ENCODE results near the gene MS4A18.
"Not testable (repeated sequence)": the region's sequence is repeated elsewhere in the genome, so short reads cannot be mapped to it uniquely, and the experiment has no call there.

MS4A18 gene

DNA sequence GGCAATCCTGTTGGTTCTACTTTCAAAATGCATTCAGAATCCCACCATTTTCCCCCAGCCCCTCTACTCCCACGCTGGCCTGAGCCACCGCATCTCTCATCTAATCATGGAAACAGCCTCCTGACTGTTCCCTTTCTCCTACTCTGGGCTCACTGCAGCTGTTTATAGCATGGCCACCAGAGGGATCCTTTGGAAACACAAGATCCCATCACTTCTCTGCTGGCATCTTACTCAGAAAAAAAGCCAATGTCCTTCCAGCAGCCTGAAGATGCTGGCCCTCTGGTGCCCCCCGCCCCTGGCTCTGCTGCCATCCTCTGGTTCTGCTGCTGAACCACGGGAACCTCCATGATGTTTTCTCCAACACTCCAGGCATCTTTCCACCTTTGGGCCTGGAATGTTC is 14.0 kb upstream of the MS4A18 start:
- no peak overlapping the region for H3K4me3 ChIP-seq (ENCODE audit: low read depth, low read length)
- TF ChIP-seq, protein P1, sequence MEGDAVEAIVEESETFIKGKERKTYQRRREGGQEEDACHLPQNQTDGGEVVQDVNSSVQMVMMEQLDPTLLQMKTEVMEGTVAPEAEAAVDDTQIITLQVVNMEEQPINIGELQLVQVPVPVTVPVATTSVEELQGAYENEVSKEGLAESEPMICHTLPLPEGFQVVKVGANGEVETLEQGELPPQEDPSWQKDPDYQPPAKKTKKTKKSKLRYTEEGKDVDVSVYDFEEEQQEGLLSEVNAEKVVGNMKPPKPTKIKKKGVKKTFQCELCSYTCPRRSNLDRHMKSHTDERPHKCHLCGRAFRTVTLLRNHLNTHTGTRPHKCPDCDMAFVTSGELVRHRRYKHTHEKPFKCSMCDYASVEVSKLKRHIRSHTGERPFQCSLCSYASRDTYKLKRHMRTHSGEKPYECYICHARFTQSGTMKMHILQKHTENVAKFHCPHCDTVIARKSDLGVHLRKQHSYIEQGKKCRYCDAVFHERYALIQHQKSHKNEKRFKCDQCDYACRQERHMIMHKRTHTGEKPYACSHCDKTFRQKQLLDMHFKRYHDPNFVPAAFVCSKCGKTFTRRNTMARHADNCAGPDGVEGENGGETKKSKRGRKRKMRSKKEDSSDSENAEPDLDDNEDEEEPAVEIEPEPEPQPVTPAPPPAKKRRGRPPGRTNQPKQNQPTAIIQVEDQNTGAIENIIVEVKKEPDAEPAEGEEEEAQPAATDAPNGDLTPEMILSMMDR (IDR thresholded peaks at IDR 0.05; ENCODE audit: insufficient read depth, low read length, missing control alignments), result no peak
- no peak for DNase-seq (ENCODE audit: low read depth, low spot score)
- CTCF ChIA-PET, result no interaction called here
- POLR2A ChIA-PET, result no interaction called here

DNA sequence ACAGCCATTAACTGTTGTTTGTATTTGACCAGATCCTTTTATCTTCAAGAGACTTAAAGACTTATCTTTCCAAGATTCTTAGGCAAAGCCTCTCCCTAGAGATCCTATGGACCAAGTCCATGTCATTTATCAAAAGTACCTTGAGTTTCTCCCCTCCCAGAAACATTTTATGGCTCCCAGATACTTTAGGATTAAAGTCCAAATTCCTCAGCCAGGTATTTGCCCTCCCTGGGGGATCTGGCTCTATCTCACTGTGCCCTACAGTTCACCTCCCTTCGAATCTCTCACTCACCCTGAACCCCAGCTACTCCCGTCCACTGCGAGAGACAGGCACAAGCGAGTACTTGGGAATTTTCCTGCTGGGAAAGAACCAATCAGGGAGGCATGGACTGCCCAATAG is 13.2 kb upstream of the MS4A18 start:
- TF ChIP-seq, protein P1 (IDR thresholded peaks at IDR 0.05; ENCODE audit: insufficient read depth, low read length, missing control alignments), result no peak
- DNase-seq (ENCODE audit: low read depth, low spot score), result no peak
- ChIA-PET POLR2A (no interaction called here), CTCF (no interaction called here)
- no peak overlapping the region for H3K4me3 ChIP-seq (ENCODE audit: low read depth, low read length)

DNA sequence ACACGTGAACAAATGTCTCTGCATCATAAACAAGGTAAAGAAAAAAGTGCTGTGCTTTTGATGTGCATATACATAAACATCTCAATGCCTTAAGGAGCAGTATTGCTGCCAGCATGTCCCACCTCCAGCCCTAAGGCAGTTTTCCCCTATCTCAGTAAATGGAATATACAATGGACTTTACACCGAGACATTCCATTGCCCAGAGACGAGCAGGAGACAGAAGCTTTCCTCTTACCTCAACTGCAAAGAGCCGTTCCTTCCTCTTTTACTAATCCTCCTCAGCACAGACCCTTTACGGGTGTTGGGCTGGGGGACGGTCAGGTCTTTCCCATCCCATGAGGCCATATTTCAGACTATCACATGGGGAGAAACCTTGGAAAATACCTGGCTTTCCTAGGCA is 11.1 kb upstream of the MS4A18 start:
- DNase-seq (ENCODE audit: low read depth, low spot score); POLR2A ChIA-PET; CTCF ChIA-PET: not testable (repeated sequence)

DNA sequence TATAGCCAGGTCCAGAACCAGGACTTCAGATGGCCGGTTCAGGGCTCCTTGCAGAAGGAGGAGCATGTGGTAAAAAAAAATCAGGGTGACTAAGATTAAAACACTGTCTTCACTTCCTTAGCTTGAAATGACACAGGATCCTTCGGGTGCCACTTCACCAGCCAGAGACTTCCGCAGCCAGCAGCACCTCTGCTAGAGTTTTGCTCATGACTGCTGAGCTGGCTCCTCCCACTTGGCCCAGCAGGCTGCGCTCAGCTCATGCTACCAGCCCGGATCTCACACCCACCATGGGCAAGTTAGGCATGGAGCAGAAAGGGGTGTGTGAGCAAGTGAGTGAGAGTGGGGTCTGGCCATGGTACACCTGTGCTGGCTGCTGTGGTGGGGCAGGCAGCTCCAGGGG is 6.6 kb upstream of the MS4A18 start:
- no peak overlapping the region for H3K4me3 ChIP-seq (ENCODE audit: low read depth, low read length)
- ChIA-PET POLR2A (no interaction called here), CTCF (no interaction called here)
- DNase-seq (ENCODE audit: low read depth, low spot score), result no peak
- TF ChIP-seq, protein P1 (IDR thresholded peaks at IDR 0.05; ENCODE audit: insufficient read depth, low read length, missing control alignments), result no peak

More for the DNA sequence above, 11.1 kb upstream of the MS4A18 start:
- not testable (repeated sequence) for H3K4me3 ChIP-seq (ENCODE audit: low read depth, low read length)

DNA sequence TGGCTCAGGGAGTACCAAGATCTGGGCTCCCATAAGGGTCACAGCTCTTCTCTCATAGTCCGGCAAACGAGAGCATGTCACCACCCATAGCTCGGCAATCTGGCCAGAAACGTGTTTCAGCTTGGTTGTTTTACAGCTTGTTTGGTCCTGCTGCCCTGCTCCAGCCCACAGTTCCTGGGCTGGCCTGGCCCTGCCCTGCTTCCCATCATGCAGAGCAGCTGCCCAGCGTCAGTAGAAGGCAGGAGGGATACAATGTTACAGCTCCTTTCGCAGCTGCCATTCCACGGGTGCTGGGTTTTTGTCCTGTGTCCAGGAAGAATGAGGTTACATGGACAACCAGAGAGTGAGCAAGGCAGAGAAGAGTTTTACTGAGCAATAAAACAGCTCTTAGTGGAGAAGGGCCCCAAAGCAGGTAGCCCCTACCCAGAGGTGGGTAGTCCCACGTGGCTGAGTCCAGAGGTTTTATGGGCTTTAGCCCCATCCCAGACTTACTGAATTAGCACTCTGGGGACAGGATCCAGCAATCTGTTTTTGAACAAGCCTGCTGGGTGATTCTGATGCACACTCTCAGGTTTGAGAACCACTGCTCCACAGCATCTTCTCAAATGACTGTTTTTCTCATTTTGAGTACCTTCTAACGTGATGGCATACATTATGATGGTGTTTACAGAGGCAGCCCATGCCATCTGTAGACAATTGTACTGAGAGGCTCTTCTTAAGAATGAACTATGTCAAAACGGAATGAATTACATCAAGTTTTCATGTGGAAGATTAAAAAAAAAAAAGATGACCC is 5.8 kb upstream of the MS4A18 start:
- H3K4me3 ChIP-seq (ENCODE audit: low read depth, low read length), result no peak overlapping the region
- DNase-seq (ENCODE audit: low read depth, low spot score), result no peak
- TF ChIP-seq, protein P1 (IDR thresholded peaks at IDR 0.05; ENCODE audit: insufficient read depth, low read length, missing control alignments), result no peak
- POLR2A ChIA-PET, result no interaction called here
- CTCF ChIA-PET, result no interaction called here

DNA sequence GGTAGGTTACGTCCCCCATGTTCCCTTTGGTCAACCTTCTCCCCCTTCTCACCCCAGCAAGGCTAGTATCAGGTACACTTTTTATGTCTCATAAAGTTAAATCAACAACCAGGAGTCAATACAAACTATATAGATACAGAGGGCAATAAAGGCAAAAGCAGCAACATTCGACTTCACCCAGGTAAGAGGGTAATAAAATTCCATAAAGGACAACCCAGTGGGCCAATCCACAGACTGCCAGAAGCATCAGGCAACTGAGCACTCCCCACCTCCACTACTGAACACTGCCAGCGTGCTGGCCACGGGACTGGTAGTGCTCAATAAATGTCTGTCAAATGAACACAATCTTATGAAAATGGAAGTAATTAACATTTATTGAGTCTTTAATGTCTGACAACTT is 5.1 kb upstream of the MS4A18 start:
- POLR2A ChIA-PET, result no interaction called here
- DNase-seq (ENCODE audit: low read depth, low spot score), result no peak
- TF ChIP-seq, protein P1 (IDR thresholded peaks at IDR 0.05; ENCODE audit: insufficient read depth, low read length, missing control alignments), result no peak
- CTCF ChIA-PET, result no interaction called here
- no peak overlapping the region for H3K4me3 ChIP-seq (ENCODE audit: low read depth, low read length)

DNA sequence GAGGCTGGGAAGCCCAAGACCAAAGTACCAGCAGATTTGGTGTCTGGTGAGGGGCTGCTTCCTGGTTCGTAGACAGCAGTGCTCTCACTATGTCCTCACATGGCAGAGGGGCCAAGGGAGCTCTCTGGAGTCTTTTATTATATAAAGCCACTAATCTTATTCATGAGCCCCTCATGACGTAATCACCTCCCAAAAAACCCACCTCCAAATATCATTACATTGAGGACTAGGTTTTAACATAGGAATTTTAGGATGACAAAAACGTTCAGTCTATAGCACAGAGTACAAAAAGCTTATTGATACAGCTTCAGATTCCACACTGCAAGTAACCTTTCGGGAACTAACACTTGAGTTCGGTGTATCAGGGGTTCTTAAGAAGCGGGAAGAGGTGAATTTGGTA is 4.1 kb upstream of the MS4A18 start:
- no peak overlapping the region for H3K4me3 ChIP-seq (ENCODE audit: low read depth, low read length)
- no peak for DNase-seq (ENCODE audit: low read depth, low spot score)
- ChIA-PET CTCF (no interaction called here), POLR2A (no interaction called here)
- TF ChIP-seq, protein P1 (IDR thresholded peaks at IDR 0.05; ENCODE audit: insufficient read depth, low read length, missing control alignments), result no peak

Data from AG04449 (cell line).